Prostate gland (tissue), 2 donors: Measurements from ENCODE around the gene SFRP2.

Experiments
- POLR2A ChIP-seq: fragments of 450-650 bp; IDR thresholded peaks from one replicate; pipeline ENCODE4 v1.6.1; 2016; ENCODE audit warnings: antibody characterized with exemption, mild to moderate bottlenecking
- POLR2AphosphoS5 ChIP-seq: sonication (generic); formaldehyde crosslinking; IDR thresholded peaks from one replicate; pipeline ENCODE4 v1.6.1; 2017; ENCODE audit warnings: antibody characterized with exemption
- TF ChIP-seq, protein P1 (sequence below), 4 experiments: fragments of 200-600 bp in 2 of 4; fragments of 450-650 bp in 2 of 4; sonication (generic) in 2 of 4; IDR thresholded peaks; 1 replicate in 3 of 4; 2 replicates in 1 of 4; pipeline ENCODE4 v1.5.1; 2016 to 2019; ENCODE audit warnings: antibody characterized with exemption in 4 of 4, mild to moderate bottlenecking in 2 of 4, moderate library complexity in 2 of 4

DNA sequence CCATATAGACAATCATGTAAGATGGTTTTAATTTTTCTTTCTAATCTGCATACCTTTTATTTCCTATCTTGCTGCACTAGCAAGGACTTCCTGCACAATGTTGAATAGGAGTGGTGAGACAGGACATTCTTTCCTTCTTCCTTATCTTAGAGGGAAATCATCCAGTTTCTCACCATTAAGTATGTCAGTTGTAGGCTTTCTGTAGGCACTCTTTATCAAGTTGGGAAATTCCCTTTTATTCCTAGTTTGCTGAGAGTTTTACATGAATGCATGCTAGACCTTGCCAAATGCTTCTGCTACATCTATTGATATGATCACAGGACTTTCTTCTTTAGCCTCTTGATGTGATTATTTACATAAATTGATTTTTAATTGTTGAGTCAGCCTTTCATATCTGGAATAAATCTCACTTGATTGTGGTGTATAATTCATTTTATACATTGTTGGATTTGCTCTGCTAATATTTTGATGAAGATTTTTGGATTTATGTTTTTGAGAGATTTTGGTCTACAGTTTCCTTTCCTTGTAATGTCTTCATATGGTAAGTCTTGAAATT lies 52.9 kb downstream of the SFRP2 start:
- no peak for TF ChIP-seq POLR2AphosphoS5
- TF ChIP-seq, protein P1, sequence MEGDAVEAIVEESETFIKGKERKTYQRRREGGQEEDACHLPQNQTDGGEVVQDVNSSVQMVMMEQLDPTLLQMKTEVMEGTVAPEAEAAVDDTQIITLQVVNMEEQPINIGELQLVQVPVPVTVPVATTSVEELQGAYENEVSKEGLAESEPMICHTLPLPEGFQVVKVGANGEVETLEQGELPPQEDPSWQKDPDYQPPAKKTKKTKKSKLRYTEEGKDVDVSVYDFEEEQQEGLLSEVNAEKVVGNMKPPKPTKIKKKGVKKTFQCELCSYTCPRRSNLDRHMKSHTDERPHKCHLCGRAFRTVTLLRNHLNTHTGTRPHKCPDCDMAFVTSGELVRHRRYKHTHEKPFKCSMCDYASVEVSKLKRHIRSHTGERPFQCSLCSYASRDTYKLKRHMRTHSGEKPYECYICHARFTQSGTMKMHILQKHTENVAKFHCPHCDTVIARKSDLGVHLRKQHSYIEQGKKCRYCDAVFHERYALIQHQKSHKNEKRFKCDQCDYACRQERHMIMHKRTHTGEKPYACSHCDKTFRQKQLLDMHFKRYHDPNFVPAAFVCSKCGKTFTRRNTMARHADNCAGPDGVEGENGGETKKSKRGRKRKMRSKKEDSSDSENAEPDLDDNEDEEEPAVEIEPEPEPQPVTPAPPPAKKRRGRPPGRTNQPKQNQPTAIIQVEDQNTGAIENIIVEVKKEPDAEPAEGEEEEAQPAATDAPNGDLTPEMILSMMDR (IDR thresholded peaks at IDR 0.05): no peak
- TF ChIP-seq POLR2A: no peak
